NCI-H1105 treated with DMSO at 0.1 percent for 48 hours (cell line): ENCODE data around the gene RFX8.

Source experiments
- DNase-seq: peaks from one replicate; lab custom pipeline; 2025; lab: John Stamatoyannopoulos, UW

The RFX8 gene

DNA sequence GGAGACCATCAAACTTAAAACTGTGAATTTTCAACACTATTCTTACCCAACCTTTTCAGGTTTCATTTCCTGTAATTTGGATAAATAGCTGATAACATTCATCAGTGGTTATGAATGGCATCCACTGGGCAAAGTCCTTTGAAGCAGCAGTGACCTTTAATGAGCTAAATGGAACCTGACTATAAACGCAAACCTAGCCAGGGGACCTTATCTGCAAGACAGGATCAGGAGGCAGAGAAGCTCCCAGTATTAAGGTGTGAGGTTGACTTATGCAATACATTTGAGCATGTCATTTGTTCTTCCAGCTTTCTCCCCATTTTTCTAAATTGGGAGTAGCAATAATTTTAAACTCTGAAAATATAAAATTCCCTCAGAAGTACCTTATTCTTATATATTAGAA is 126.0 kb downstream of the RFX8 start:
- DNase-seq: no peak
